OCI-LY3 (cell line): Measurements from ENCODE around the gene TMEM259.
A peak's percentile ranks its signal among the peaks of the same experiment; 100 is the strongest.

ENCODE experiments used
- H2AFZ ChIP-seq: fragments of 200-600, 300-600 bp; shearing (Covaris generic); 2 replicates; pipeline ENCODE4 v1.6.0; 2014; ENCODE audit warnings: antibody characterized with exemption, low read depth, low read length
- H3K27ac ChIP-seq: fragments of 200-600, 300-600 bp; sonication (generic); 2 replicates; pipeline ENCODE4 v1.5.1; 2014; ENCODE audit warnings: mild to moderate bottlenecking, low read length, moderate library complexity, mixed read lengths
- H3K27me3 ChIP-seq: fragments of 200-600, 300-600 bp; sonication (generic); 2 replicates; pipeline ENCODE4 v1.6.1; 2014; ENCODE audit warnings: low read depth, low read length, mixed read lengths
- H3K36me3 ChIP-seq: fragments of 200-600, 300-600 bp; sonication (generic); replicated peaks from 2 replicates; pipeline ENCODE3; 2014; ENCODE audit warnings: low read depth, low read length, mixed read lengths
- H3K4me1 ChIP-seq: fragments of 300-600, 200-600 bp; sonication (generic); 2 replicates; pipeline ENCODE4 v1.6.1; 2014; ENCODE audit warnings: low read length, mixed read lengths
- H3K4me2 ChIP-seq: fragments of 200-600, 300-600 bp; sonication (generic); 2 replicates; pipeline ENCODE4 v1.6.1; 2014; ENCODE audit warnings: low read length, mixed read lengths
- H3K4me3 ChIP-seq: fragments of 300-600, 200-600 bp; sonication (generic); 2 replicates; pipeline ENCODE4 v1.5.1; 2014; ENCODE audit warnings: antibody characterized with exemption, mild to moderate bottlenecking, low read length, moderate library complexity
- H3K79me2 ChIP-seq: fragments of 300-600, 200-600 bp; shearing (Covaris generic); 2 replicates; pipeline ENCODE4 v1.6.1; 2014; ENCODE audit warnings: mild to moderate bottlenecking, low read length, mixed read lengths
- H3K9ac ChIP-seq: fragments of 300-600, 200-600 bp; shearing (Covaris generic); 2 replicates; pipeline ENCODE4 v1.6.0; 2014; ENCODE audit warnings: mild to moderate bottlenecking, low read length, moderate library complexity
- H3K9me3 ChIP-seq: fragments of 200-600, 300-600 bp; shearing (Covaris generic); 2 replicates; pipeline ENCODE4 v1.6.1; 2014; ENCODE audit warnings: low read length, mixed read lengths; ENCODE audit not compliant: insufficient read depth
- H4K20me1 ChIP-seq: fragments of 200-600, 300-600 bp; sonication (generic); 2 replicates; pipeline ENCODE4 v1.6.1; 2016; ENCODE audit warnings: low read length, mixed read lengths; ENCODE audit not compliant: insufficient read depth
- EZH2phosphoT487 ChIP-seq: fragments of 200-600 bp; shearing (Covaris generic); IDR thresholded peaks from 2 replicates; pipeline ENCODE4 v1.6.1; 2018; ENCODE audit warnings: antibody characterized with exemption, mixed run types, low read depth
- TF ChIP-seq, protein P1 (sequence below): fragments of 200-600, 300-600 bp; sonication (generic); IDR thresholded peaks from 2 replicates; pipeline ENCODE4 v1.5.1; 2014; ENCODE audit warnings: antibody characterized with exemption, low read length, low read depth

TMEM259 gene

DNA sequence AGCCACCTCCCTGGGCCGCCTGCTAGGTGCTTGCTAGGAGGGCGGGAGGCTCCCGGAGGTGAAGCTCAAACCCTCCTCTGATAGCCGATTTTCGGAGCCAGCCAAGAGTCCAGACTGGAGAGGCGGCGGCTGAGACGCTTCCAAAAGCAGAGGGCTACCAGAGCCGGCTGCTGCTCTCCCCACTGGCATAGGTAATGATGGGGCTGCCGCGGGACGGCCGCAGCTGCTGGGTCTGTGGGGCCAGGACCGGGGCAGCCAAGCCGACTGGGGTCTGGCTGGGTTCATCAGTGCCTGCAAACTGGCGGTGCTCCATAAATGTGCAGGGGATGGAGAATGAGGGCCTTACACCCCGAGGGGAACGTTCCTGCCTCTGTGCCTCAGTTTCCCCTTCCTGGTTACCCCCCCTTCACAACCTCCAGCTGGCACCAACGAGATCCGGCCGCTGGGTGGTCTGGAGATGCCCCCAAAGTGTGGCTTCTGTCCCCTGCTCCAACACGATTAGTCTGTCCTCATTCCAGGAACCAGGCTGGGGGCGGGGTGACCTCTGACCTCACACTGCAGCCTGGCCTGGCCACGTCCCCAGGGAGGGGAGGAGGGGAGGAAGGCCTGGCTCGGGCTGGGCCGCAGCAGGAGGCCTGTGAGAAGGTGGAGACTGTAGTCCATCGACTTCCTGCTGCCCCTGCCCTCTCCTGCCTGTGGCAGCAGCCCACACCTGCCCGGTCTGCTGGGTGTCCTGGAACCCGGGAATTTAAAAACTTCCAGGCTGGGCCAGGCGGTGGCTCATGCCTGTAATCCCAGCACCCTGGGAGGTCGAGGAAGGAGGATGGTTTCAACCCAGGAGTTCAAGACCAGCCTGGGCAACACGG lies 40.6 kb downstream of the TMEM259 start:
- peak overlapping the region; percentile 14; the same call in 1 of the 2 replicates for H3K27ac ChIP-seq

DNA sequence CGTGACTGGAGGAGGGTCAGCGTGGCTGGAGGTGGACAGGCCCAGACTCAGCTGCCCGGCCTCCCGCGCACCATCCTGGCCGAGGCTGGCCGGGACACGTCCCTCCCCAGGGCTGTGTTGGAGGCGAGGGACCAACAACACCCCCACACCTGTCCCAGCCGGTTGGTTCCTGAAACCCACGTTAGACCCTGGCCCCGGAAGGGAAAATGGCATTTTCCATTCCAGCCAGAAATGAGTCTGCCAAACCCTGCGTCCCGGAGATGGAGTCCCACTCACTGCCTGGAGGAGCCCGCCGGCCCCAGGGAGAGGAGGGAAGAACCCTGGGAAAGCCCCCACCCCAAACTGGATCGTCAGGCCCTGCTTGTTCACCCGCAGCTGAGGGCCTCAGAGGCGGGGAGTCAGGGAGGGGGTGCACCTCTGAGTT lies 41.6 kb downstream of the TMEM259 start:
- H3K4me2 ChIP-seq, result peak overlapping the region; percentile 74
- H2AFZ ChIP-seq, result peak overlapping the region; percentile 47; the same call in 1 of the 2 replicates
- H3K4me3 ChIP-seq, result peak overlapping the region; percentile 47
- H3K79me2 ChIP-seq, result peaks cover 2% of the 10 kb centered on the region
- H3K9me3 ChIP-seq, result no peaks in the 10 kb centered on the region
- H3K27ac ChIP-seq, result peak overlapping the region; percentile 41
- H3K4me1 ChIP-seq, result peaks cover 30% of the 10 kb centered on the region
- no peaks in the 10 kb centered on the region for H4K20me1 ChIP-seq
- H3K27me3 ChIP-seq, result no peaks in the 10 kb centered on the region
- no peak for TF ChIP-seq EZH2phosphoT487
- TF ChIP-seq, protein P1, sequence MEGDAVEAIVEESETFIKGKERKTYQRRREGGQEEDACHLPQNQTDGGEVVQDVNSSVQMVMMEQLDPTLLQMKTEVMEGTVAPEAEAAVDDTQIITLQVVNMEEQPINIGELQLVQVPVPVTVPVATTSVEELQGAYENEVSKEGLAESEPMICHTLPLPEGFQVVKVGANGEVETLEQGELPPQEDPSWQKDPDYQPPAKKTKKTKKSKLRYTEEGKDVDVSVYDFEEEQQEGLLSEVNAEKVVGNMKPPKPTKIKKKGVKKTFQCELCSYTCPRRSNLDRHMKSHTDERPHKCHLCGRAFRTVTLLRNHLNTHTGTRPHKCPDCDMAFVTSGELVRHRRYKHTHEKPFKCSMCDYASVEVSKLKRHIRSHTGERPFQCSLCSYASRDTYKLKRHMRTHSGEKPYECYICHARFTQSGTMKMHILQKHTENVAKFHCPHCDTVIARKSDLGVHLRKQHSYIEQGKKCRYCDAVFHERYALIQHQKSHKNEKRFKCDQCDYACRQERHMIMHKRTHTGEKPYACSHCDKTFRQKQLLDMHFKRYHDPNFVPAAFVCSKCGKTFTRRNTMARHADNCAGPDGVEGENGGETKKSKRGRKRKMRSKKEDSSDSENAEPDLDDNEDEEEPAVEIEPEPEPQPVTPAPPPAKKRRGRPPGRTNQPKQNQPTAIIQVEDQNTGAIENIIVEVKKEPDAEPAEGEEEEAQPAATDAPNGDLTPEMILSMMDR, result no peak
- no peaks in the 10 kb centered on the region for H3K36me3 ChIP-seq
- peak overlapping the region; percentile 50 for H3K9ac ChIP-seq

More for the DNA sequence above, 40.6 kb downstream of the TMEM259 start:
- peaks cover 35% of the 10 kb centered on the region for H3K4me1 ChIP-seq
- H3K79me2 ChIP-seq, result peaks cover 12% of the 10 kb centered on the region
- peak overlapping the region; percentile 57 for H3K4me3 ChIP-seq
- H3K9me3 ChIP-seq, result no peaks in the 10 kb centered on the region
- no peak overlapping the region; the same call in 1 of the 2 replicates for H2AFZ ChIP-seq
- H3K27me3 ChIP-seq, result no peaks in the 10 kb centered on the region
- peak overlapping the region; percentile 68 for H3K4me2 ChIP-seq
- H4K20me1 ChIP-seq, result no peaks in the 10 kb centered on the region
- no peaks in the 10 kb centered on the region for H3K36me3 ChIP-seq
- peak overlapping the region; percentile 58 for H3K9ac ChIP-seq
- TF ChIP-seq, protein P1, result no peak
- TF ChIP-seq EZH2phosphoT487, result no peak

DNA sequence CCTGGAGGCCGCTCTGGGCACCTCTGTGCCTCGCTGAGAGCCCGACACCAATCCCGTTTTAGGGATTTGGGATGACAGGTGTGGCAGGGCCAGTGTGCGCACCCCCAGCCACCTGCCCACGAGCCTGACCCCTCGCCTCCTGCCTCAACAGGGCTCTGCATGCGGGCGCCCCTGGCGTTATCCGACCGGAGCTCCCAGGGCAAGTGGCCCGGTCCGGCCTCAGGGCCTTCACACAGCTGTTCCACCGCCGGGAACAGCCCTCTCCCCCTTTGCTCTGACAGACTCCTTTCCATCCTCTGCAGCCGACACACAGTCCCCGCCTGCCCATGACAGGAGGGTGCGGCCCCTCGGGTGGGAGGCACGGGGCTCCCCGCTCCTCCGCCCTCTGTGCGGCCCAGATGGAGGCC lies 43.9 kb downstream of the TMEM259 start:
- peaks cover 18% of the 10 kb centered on the region for H3K4me1 ChIP-seq
- H3K79me2 ChIP-seq, result no peaks in the 10 kb centered on the region; the same call in 1 of the 2 replicates
- H3K27me3 ChIP-seq, result no peaks in the 10 kb centered on the region
- H3K4me2 ChIP-seq, result no peak overlapping the region
- H3K9me3 ChIP-seq, result no peaks in the 10 kb centered on the region
- no peak overlapping the region for H2AFZ ChIP-seq
- H3K27ac ChIP-seq, result no peak overlapping the region
- no peak overlapping the region for H3K9ac ChIP-seq
- peaks cover 3% of the 10 kb centered on the region for H3K36me3 ChIP-seq
- H4K20me1 ChIP-seq, result no peaks in the 10 kb centered on the region
- H3K4me3 ChIP-seq, result no peak overlapping the region
- TF ChIP-seq EZH2phosphoT487, result no peak
- TF ChIP-seq, protein P1, result no peak

DNA sequence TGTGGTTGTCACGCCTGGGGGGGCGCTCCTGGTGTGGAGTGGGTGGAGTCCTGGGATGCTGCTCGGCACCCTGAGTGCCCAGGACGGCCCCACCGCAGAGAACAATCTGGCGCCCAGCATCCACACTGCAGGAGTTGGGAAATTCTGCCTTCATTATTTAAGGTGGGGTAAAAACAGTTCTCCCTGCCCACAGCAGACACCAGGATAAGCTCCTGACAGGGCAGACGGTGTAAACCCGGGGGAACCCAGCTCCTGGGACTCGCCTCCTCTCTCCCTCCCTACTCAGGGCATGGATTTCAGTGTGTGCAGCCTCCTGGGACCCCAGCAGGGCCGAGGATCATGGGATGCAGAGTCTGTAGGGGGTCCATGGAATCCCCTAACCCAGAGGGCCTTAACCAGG lies 44.4 kb downstream of the TMEM259 start:
- no peak overlapping the region for H3K4me3 ChIP-seq
- no peak overlapping the region for H3K9ac ChIP-seq
- no peaks in the 10 kb centered on the region for H3K27me3 ChIP-seq
- no peaks in the 10 kb centered on the region for H3K9me3 ChIP-seq
- H4K20me1 ChIP-seq, result no peaks in the 10 kb centered on the region
- no peaks in the 10 kb centered on the region; the same call in 1 of the 2 replicates for H3K79me2 ChIP-seq
- no peak overlapping the region for H3K27ac ChIP-seq
- TF ChIP-seq, protein P1, result no peak
- TF ChIP-seq EZH2phosphoT487, result no peak
- H3K36me3 ChIP-seq, result peaks cover 7% of the 10 kb centered on the region
- H2AFZ ChIP-seq, result no peak overlapping the region
- H3K4me2 ChIP-seq, result no peak overlapping the region
- H3K4me1 ChIP-seq, result peaks cover 18% of the 10 kb centered on the region
